T-helper 17 cell (primary cell): ENCODE results near the gene DTNBP1. TPM values are rescaled to one million over a fixed set of nuclear protein-coding genes. Genes with fewer than 3 reads are reported as not detected.

Experiments used
- ATAC-seq: fragments of 150-1000 bp; cut with Tn5 transposase; 2 replicates; pipeline ENCODE4 v1.10.0; 2021; ENCODE audit warnings: mild to moderate bottlenecking, moderate library complexity
- DNase-seq, 3 donors: peaks; one replicate each; pipeline versions ENCODE4 v3.0.0 to v3.0.0-alpha.2; 2020 to 2021
- H3K9me3 ChIP-seq: one replicate; pipeline ENCODE4 v1.7.0; 2013; ENCODE audit warnings: low read length, mild to moderate bottlenecking; ENCODE audit not compliant: control insufficient read depth, poor library complexity, severe bottlenecking
- H3K27ac Mint-ChIP-seq: one replicate; pipeline ENCODE4 v1.8.0; 2022; ENCODE audit warnings: mild to moderate bottlenecking, moderate library complexity, mixed read lengths
- H3K27me3 Mint-ChIP-seq: one replicate; pipeline ENCODE4 v1.8.0; 2022; ENCODE audit warnings: mixed read lengths
- H3K36me3 Mint-ChIP-seq: one replicate; pipeline ENCODE4 v1.8.0; 2022; ENCODE audit warnings: low read depth, mixed read lengths
- H3K4me1 Mint-ChIP-seq: one replicate; pipeline ENCODE4 v1.8.0; 2022; ENCODE audit warnings: mild to moderate bottlenecking, mixed read lengths
- H3K4me3 Mint-ChIP-seq: one replicate; pipeline ENCODE4 v1.8.0; 2022; ENCODE audit warnings: mild to moderate bottlenecking, moderate library complexity, mixed read lengths
- total RNA-seq, 4 donors: library from RNA in 2 of 4; stranded (reverse) in 2 of 4; gene quantifications; one replicate each; pipeline ENCODE4 v1.2.3 and lab custom pipeline; 2022 to 2026

The DTNBP1 gene
- total RNA-seq, 2 donors from 2014 or later = 16.1 to 18.4 TPM

DNA sequence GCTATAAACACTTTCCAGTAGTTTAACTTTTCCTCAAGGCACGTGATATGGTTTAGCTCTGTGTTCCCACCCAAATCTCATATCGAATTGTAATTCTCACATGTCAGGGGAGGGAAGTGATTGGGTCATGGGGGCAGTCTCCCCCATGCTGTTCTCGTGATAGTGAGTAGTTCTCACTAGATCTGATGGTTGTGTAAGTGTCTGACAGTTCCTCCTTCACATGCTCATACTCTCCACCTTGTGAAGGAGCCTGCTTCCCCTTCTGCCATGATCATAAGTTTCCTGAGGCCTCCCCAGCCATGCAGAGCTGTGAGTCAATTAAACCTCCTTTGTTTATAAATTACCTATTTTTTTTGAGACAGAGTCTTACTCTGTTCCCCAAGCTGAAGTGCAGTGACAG, 127.9 kb downstream of the DTNBP1 start:
- Mint-ChIP-seq H3K27me3 (no peaks in the 10 kb centered on the region), H3K4me3 (no peak overlapping the region), H3K27ac (peak overlapping the region; percentile 77), H3K4me1 (peaks cover 12% of the 10 kb centered on the region), H3K36me3 (peaks cover 3% of the 10 kb centered on the region)
- no peak for DNase-seq
- no peaks in the 10 kb centered on the region for H3K9me3 ChIP-seq
- peak; percentile 45 for ATAC-seq

- no peak for DNase-seq
- H3K36me3 Mint-ChIP-seq = peaks cover 3% of the 10 kb centered on the region
- no peaks in the 10 kb centered on the region for H3K27me3 Mint-ChIP-seq
- H3K9me3 ChIP-seq = no peaks in the 10 kb centered on the region
- H3K4me3 Mint-ChIP-seq = no peak overlapping the region
- peak overlapping the region; percentile 77 for H3K27ac Mint-ChIP-seq
- H3K4me1 Mint-ChIP-seq = peaks cover 12% of the 10 kb centered on the region
- no peak for ATAC-seq
Observed at GRCh38 chr6:15533379-15534026, 129.3 kb downstream of the DTNBP1 start.

DNA sequence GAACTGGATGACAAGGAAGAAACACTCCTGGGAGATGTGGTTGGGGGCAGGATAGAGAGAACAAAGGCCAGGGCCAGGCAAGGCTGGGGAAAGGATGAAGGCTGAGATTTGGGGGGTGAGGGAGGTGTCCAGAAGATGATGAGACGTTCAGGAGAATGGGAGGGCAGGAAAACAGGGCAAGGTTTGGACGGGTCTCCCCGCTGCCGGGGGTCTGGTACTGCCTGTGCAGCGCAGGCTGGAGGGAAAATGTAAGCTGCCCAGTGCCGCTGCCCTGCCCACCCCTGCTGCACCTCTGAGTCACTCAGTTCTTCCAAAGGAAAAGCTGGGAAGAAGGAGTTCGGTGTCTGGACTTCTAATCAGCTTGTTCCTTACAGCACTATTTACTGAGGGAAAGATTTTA, 130.9 kb downstream of the DTNBP1 start:
- H3K36me3 Mint-ChIP-seq = peaks cover 3% of the 10 kb centered on the region

GRCh38 chr6:15530411-15530810, 132.4 kb downstream of the DTNBP1 start:
- DNase-seq = no peak

More for the DNA sequence above, 130.9 kb downstream of the DTNBP1 start:
- ATAC-seq = no peak
- Mint-ChIP-seq H3K4me3 (no peak overlapping the region), H3K27ac (peak overlapping the region; percentile 16), H3K4me1 (peaks cover 8% of the 10 kb centered on the region), H3K27me3 (no peaks in the 10 kb centered on the region)
- no peaks in the 10 kb centered on the region for H3K9me3 ChIP-seq
- no peak for DNase-seq

DNA sequence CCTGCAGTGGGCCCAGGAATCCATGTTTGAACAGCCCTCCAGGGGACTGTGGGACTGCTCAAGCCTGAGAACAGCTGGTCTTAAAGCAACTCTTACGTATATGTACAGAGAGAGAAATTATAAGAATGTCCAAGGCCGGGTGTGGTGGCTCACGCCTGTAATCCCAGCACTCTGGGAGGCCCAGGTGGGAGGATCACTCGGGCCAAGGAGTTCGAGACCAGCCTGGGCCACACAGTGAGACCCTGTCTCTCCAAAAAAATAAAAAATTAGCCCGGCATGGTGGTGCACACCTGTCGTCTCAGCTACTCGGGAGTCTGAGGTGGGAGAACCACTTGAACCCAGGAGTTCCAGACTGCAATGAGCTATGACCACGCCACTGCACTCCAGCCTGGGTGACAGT, 134.0 kb downstream of the DTNBP1 start:
- no peak overlapping the region for H3K4me3 Mint-ChIP-seq
- no peaks in the 10 kb centered on the region for H3K27me3 Mint-ChIP-seq
- H3K4me1 Mint-ChIP-seq = peaks cover 3% of the 10 kb centered on the region
- DNase-seq (no peak), ATAC-seq (no peak)
- H3K36me3 Mint-ChIP-seq = peaks cover 4% of the 10 kb centered on the region
- H3K27ac Mint-ChIP-seq = no peak overlapping the region
- H3K9me3 ChIP-seq = no peaks in the 10 kb centered on the region

More at GRCh38 chr6:15530411-15530810, 132.4 kb downstream of the DTNBP1 start:
- peaks cover 4% of the 10 kb centered on the region for H3K36me3 Mint-ChIP-seq
- no peak overlapping the region for H3K27ac Mint-ChIP-seq
- H3K4me3 Mint-ChIP-seq = no peak overlapping the region
- ATAC-seq = no peak
- H3K9me3 ChIP-seq = no peaks in the 10 kb centered on the region
- peaks cover 5% of the 10 kb centered on the region for H3K4me1 Mint-ChIP-seq
- no peaks in the 10 kb centered on the region for H3K27me3 Mint-ChIP-seq

DNA sequence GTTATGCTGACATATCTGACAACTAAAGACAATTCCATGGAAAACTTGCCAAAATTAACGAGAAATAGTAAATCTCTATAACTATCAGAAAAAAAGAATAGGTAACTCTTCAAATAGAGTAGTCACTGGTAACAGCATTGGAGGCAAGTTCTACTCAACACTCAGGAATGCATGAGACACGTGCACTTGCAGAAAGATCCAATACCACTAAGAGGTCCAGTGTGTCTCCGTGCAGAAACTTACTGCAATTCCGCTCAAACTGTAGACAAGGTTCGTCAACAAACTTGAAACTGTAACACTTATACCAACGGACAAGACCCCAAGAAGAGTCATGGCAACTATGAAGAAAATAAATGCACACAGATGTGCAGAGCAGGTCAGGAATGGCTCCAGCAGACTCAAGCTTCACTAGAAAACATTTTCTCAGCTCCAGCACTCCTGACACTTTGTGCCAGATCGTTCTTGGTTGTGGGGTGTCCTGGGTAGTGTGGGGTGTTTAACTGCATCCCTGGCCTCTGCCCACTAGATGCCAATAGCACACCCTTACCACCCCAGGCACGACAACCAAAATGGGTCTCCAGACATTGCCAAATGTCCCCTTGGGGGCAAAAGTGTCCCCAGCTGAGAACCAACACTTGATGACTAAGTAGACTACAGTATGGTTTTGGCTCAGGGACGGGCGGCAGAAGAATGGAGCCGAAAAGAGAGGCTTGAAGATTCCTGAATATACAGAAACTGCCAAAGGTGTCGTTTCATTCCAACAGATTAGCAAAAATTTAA, 134.8 kb downstream of the DTNBP1 start:
- Mint-ChIP-seq H3K4me3 (no peak overlapping the region), H3K27ac (no peak overlapping the region), H3K27me3 (no peaks in the 10 kb centered on the region), H3K36me3 (peaks cover 4% of the 10 kb centered on the region), H3K4me1 (peaks cover 3% of the 10 kb centered on the region)
- H3K9me3 ChIP-seq = no peaks in the 10 kb centered on the region
- DNase-seq (no peak), ATAC-seq (no peak)

GRCh38 chr6:15526212-15526701, 136.6 kb downstream of the DTNBP1 start:
- DNase-seq (no peak), ATAC-seq (no peak)
- Mint-ChIP-seq H3K4me1 (peaks cover 3% of the 10 kb centered on the region), H3K27me3 (no peaks in the 10 kb centered on the region), H3K27ac (no peak overlapping the region), H3K4me3 (no peak overlapping the region), H3K36me3 (peaks cover 4% of the 10 kb centered on the region)
- no peaks in the 10 kb centered on the region for H3K9me3 ChIP-seq

- Mint-ChIP-seq H3K27ac (peak overlapping the region; percentile 53), H3K4me3 (no peak overlapping the region), H3K36me3 (peaks cover 2% of the 10 kb centered on the region), H3K4me1 (peaks cover 2% of the 10 kb centered on the region), H3K27me3 (no peaks in the 10 kb centered on the region)
- no peaks in the 10 kb centered on the region for H3K9me3 ChIP-seq
- ATAC-seq (no peak), DNase-seq (no peak)
Observed at GRCh38 chr6:15524861-15525401, 137.9 kb downstream of the DTNBP1 start.

DNA sequence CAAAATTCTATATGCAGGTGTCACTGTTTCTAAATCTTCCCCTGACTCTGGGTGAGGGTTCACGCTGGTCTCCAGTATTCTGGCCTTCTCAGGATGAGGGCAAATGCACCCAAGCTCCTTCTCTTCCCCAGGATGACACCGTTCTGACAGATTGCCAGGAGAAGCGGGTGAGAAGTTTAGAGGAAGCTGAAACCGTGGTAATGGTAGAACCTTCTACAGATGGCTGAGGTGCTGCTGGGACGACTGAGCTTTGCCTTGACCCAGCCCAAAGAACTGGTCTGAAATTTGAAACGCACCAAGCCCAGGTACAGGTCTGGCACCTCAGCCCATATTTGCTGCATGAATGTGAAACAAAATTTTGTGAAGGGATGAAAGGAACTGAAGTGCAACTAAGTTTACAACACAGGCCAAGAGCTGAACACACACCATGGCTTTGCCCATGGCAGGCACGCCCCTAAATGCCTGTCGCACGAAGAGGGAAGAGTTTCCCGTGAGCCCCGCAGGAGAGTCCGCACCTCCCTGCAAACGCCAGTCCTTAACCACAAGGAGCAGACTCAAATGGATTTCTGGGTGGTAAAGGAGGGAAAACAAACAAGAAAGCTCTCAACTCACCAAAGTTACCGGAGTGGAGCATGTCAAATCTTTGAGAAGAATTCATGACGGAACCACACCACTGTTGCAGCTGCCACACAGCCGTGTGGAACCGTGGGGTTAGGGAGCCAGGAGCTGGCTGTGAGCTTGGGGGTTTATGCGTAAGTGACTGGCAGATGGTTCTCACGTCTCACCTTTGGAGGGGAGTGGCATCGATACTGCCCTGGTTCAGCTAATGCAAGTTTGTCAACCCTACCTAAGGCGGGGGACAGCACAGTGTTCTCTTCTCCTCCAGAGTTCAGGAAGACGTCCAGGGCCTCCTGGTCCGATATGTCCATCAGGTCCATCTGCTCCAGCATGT, 138.9 kb downstream of the DTNBP1 start:
- no peaks in the 10 kb centered on the region for H3K27me3 Mint-ChIP-seq
- H3K27ac Mint-ChIP-seq = peak overlapping the region; percentile 37
- H3K4me1 Mint-ChIP-seq = peaks cover 2% of the 10 kb centered on the region
- H3K36me3 Mint-ChIP-seq = peaks cover 3% of the 10 kb centered on the region
- H3K9me3 ChIP-seq = no peaks in the 10 kb centered on the region
- H3K4me3 Mint-ChIP-seq = no peak overlapping the region
- DNase-seq (no peak), ATAC-seq (no peak)

DNA sequence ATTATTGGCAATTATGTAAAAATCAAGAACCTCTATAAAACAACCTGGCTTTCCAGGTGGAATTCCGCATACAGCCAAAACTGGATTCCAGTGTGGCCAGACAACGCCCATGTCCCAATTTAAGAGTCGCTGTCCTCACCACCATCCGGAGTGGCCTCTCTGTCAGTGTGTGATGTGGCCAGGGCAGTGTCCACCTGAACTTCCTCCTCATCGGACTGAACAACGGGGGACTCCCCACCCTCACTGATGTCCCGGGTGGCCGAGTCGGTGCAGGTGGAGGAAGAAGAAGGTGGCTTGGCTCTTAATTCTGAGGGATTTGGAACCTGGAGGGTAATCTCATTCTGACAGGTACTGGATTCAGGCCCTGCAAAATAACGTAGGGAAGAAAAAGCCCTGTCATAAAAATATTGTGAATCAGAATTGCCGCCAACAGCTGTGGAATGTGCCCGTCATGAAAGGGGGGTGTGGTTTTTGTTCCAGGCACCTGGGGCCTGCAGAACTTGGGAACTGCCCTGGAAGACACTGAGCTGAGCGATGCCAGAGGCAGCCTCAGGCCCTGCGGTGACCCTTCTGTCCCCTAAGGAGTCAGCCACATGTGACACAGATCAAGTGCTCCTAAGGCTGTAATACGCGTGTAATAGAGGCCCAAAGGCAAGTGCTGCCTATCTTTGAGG, 139.8 kb downstream of the DTNBP1 start:
- DNase-seq = no peak
- ATAC-seq = no peak
- no peak overlapping the region for H3K4me3 Mint-ChIP-seq
- peaks cover 2% of the 10 kb centered on the region for H3K4me1 Mint-ChIP-seq
- peaks cover 3% of the 10 kb centered on the region for H3K36me3 Mint-ChIP-seq
- no peaks in the 10 kb centered on the region for H3K9me3 ChIP-seq
- H3K27ac Mint-ChIP-seq = peak overlapping the region; percentile 77
- H3K27me3 Mint-ChIP-seq = no peaks in the 10 kb centered on the region

GRCh38 chr6:15522427-15522826, 140.4 kb downstream of the DTNBP1 start:
- Mint-ChIP-seq H3K4me1 (peaks cover 2% of the 10 kb centered on the region), H3K27me3 (no peaks in the 10 kb centered on the region), H3K4me3 (no peak overlapping the region), H3K27ac (peak overlapping the region; percentile 77), H3K36me3 (peaks cover 3% of the 10 kb centered on the region)
- no peak for DNase-seq
- no peaks in the 10 kb centered on the region for H3K9me3 ChIP-seq
- ATAC-seq = no peak

DNA sequence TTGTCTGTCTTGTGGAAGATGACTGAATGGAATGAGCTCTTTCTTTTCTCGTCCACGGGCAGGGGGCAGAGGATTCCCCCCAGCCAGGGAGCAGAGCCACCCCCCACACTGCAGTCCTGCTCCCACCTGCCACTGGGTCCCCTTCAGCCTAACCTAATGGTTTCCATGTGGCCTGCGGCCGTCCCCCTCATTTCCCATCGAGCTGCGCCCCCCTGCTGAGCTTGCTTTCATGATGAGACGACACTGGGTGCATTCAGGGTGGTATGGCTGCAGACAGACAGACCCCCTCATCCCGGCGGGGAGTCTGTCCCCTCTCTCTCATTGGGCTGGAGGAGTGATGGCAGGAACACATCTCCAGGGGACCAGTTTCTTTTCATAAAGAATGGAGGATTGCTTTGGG, 140.8 kb downstream of the DTNBP1 start:
- peak overlapping the region; percentile 77 for H3K27ac Mint-ChIP-seq
- ATAC-seq (no peak), DNase-seq (no peak)

More for the DNA sequence above, 140.8 kb downstream of the DTNBP1 start:
- H3K9me3 ChIP-seq = no peaks in the 10 kb centered on the region
- peaks cover 2% of the 10 kb centered on the region for H3K4me1 Mint-ChIP-seq
- no peaks in the 10 kb centered on the region for H3K27me3 Mint-ChIP-seq
- peaks cover 3% of the 10 kb centered on the region for H3K36me3 Mint-ChIP-seq
- H3K4me3 Mint-ChIP-seq = no peak overlapping the region
